GM21723 (cell line): ENCODE results near the gene RNF130.
"Not testable (repeated sequence)": the region's sequence is repeated elsewhere in the genome, so short reads cannot be mapped to it uniquely, and the experiment has no call there.

Experiments used
- ATAC-seq: cut with Tn5 transposase; IDR thresholded peaks from one replicate; pipeline ENCODE4 v1.9.1; 2021; ENCODE audit warnings: mild to moderate bottlenecking, moderate library complexity; ENCODE audit not compliant: unreplicated experiment

RNF130 gene

DNA sequence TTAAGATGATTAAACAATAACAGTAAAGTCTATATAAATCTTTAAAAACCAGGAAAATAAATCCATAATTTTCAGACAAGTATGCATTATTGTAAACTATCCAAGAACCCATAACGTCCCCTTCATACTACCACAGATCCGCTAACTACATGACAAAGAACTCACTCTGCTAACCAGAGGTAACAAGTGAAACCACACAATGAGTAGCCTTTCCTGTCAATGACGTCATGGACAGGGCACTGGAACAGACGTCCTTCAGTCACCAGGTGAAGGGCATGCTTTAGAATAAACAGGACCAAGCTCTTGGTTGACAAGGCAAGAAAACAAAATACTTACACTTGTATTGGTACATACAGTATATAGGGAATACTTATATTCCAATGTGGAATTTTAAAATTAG is 45.2 kb downstream of the RNF130 start:
- ATAC-seq = no peak

DNA sequence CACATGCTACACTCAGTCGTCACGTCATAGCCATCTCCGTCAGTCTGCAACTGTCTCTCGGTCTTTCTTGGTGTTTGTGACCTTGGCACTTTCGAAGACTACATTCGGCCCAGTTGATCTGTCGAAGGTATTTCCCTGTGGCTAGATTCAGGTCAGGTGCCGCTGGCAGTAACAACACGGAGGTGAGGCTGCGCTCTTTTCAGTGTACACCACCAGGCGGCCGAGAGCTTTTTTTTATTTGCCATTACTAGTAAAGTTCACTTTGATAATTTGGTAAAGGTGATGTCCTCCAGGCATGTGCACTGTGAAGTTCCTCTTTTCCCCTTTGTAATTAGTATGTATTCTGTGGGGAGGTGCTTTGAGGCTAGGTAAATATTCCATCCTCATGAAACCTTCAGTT is 49.7 kb downstream of the RNF130 start:
- ATAC-seq = no peak

DNA sequence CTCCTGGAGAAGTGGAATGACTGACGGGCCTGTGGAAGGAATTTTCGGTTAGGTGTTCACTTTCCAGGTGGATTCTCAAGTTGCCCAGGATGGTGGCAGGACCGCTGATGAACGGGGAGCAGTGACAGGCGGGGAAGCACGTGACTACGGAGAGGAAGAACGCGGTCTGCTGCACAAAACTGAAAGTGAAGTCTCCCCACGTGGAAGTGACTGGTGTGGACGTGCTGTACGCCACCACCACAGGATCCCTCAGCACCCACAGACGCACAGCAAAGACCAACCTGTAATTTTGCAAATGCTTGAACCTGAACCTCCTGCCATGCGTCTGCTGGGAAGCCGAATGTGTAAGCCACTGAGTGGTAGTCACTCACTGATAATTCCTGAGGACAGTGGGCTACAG is 51.4 kb downstream of the RNF130 start:
- no peak for ATAC-seq

DNA sequence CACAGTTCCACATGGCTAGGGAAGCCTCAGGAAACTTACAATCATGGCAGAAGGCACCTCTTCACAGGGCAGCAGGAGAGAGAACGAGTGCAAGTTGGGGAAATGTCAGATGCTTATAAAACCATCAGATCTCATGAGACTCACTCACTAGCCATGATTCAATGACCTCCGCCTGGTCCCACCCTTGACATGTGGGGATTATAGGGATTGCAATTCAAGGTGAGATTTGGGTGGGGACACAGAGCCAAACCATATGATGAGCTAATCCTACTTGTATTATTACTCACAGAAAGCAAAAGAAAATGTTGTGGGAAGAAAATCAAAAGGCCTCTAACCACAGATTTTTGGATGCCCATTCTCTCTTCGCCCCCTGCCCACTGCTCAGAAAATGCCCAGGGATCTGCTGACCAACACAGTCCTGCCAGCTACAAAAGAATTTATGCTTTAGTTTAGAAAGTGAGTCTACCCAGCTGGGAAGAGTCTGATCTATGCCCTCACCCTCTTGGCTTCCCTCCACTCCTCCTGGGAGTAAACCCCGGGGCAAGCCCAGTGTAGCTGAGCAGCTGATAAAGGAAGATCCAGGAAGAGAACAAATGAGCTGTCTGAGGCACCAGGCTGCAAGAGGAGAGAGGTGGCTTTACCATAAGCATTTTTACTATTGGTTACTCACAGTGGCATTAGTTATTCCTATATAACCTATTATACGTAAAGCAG is 53.1 kb downstream of the RNF130 start:
- ATAC-seq = no peak

DNA sequence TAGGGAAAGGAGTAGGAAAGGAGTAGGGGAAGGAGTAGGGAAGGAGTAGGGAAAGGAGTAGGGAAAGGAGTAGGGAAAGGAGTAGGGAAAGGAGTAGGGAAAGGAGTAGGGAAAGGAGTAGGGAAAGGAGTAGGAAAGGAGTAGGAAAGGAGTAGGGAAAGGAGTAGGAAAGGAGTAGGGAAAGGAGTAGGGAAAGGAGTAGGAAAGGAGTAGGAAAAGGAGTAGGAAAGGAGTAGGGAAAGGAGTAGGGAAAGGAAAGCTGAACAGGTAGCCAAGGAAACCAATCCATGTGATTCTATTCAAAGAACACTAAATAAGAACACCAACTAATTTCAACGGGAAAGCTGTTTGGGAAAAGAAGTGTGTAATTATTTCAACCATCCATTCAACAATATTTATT is 56.0 kb downstream of the RNF130 start:
- ATAC-seq = not testable (repeated sequence)

DNA sequence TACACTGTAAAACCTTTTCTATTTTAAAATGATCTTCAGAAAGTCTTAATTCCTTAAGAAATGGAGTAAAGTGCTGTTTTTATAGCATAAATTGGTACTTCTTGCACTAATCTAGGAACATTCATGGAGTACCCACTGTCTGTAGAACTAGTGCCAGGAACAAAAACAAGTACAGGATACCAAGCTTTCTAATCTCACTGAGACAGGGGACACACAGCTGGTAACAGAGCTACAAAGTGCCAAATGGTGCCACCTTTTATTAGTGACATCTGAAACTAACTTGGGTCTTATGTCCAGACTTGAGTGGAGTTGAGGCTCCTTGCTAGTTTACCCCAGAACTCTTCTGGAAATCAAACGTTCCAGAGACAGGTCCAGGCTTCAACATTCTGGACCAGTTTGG is 57.9 kb downstream of the RNF130 start:
- ATAC-seq = no peak

DNA sequence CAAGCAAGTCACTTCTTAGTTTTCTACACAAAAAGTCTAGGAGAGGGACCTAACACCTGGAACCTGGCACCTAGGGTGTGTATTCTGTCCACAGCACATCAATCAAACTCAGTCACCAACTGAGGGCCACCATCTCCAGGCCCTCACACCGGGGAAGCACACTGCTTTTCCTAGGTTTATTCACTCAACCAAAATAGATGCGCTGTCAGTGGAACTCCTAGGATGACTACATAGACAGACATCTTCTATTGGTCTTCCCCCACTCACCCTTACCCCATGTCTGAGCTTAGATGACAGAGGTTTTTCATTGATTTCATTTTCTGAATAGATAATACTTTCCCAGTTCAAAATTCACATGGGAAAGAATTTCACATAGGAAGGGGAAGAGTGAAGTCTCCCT is 59.2 kb downstream of the RNF130 start:
- no peak for ATAC-seq

DNA sequence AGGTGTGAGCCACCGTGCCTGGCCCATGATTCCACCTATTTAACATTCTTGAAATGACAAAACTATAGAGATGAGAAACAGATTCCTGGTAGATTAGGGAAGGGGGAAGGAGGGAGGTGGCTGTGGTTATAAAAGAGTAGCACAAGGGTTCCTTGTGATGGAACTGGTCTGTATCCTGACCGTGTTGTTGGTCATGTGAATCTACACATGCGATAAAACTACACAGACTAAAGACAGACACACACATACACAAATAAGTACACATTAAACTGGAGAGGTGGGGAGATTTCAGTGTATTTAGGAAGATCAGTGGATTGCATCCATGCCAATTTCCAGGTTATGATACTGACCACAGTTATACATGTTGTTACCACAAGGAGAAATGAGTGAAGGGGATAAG is 60.9 kb downstream of the RNF130 start:
- ATAC-seq = no peak

DNA sequence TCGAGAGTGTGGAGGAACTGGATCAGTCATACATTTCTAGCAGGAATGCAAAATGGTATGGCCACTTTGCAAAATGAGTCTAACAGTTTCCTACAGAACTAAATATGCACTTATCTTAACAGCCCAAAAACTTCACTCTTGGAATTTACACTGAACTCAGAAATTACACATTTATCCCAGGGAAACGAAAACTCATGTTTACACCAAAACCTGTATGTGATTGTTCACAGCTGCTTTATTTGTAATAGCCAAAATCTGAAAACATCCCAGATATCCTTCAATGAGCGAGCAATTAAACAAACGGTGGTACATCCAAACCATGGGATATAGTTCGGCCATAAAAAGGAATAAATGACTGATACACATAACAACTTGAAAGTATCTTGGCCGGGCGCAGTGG is 62.0 kb downstream of the RNF130 start:
- ATAC-seq = no peak

DNA sequence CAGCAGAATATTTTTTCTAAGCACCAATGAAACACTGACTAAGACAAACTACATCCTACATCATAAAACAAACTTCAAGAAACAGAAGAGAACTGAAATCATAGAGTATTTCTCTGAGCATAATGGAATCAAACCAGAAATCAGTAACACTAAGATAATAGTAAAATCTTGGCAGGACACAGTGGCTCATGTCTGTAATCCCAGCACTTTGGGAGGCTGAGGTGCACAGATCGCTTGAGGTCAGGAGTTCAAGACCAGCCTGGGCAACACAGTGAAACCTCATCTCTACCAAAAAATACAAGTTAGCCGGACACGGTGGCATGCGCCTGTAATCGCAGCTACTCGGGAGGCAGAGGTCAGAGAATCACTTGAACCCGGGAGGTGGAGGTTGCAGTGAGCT is 63.1 kb downstream of the RNF130 start:
- ATAC-seq = no peak

DNA sequence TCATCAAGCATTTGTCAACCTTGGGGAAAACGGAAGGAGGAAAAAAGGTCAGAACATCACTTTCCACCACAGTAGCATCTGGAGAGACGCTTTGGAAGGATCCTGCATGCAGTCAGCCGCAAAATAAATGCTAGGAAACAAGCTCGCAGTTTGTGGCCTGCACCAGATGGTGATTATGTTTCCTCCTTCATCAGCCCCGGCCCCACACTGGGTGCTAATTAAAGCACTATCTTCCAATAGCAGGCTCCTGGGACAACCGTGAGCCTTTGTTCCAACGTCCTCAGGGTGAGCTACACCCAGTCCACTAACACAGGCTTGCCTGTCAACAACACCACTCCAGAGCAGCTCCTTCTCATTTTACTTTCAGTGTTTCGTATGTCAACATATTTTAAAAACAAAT is 64.0 kb downstream of the RNF130 start:
- no peak for ATAC-seq

DNA sequence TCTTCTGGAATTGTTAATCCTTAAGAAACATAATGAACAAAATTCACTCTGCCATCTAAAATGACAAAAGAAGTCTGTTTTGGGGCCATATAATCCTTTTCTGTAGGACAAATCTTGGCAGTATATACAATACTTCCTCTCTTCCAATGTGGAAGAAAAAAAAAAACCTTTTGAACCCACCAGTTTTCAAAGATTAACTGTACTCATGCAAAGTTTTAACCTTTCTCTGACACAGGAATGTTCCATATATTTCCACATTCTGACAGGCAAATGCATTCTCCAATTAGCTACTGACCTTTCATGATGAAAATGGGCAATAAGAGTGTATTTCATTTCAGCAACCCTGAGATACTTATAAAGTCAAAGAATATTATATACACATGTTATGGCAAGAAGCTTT is 65.4 kb downstream of the RNF130 start:
- no peak for ATAC-seq

DNA sequence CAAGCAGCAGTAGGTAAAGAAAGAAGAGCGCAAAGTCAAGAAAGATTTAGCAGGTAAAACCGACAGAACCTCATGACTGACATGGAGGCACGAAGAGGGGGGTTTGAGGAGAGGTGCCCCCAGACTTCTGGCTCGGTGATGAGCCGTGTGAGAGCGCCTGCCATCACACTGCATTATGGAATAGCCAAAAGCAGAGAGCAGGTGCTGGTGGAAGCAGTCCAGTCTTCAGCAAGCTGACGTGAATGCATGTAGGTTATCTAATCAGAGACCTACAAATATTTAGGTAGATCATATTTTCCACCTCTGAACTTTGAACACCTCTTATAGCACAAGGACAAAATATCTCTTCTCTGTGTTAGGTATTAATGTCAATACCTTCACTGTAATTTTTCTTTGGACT is 68.4 kb downstream of the RNF130 start:
- ATAC-seq = no peak

DNA sequence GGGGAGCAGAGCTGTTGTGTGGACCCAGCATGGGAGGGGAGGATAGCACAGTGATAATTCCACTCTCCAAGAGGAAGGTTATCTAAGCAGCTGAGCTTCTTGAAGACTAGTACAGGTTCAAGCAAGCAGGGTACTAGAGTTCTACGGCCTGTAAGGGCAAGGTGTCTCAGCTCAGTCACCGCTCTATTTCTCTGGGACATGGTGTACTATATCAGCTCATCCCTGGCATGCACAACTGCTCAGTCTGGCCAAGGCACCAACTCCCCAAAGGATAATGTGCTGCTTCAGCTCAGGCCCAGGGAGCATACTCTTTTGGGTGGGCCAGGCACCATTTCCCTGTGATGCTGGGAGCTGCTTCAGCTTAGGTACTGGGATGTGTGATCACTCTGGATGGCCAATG is 69.8 kb downstream of the RNF130 start:
- no peak for ATAC-seq

DNA sequence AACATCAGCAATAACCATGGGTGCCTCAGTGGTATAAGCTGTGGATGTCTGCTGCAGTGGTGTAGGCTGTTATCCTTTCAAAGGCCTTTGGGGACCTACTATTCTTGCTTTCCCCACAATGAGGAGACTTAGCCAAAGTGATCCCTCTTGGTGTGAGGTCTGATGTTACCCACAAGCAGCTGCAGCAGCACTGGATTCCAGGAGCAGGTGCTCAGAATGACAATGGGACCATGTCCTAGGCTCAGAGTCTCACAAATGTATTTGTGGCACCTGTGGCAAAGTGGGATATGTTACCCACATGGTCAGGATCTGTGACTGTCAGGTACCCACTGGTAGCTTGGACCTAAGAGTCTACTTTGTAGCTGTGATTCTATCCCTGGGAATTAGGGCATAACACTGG is 70.4 kb downstream of the RNF130 start:
- no peak for ATAC-seq

DNA sequence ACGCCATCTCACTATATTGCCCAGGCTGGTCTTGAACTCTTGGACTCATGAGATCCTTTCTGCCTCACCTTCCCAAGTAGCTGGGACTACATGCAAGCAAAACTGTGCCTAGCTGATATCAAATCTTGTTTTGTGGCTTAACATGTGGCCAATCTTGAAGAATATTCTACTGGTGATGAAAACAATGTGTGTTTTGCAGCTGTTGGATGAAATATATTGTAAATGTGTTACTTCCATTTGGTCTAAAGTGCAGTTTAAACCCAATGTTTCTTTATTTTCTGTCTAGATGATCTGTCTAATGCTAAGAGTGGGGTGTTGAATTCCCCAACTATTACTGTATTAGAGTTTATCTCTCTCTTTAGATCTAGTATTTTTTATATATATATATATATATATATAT is 73.1 kb downstream of the RNF130 start:
- no peak for ATAC-seq

DNA sequence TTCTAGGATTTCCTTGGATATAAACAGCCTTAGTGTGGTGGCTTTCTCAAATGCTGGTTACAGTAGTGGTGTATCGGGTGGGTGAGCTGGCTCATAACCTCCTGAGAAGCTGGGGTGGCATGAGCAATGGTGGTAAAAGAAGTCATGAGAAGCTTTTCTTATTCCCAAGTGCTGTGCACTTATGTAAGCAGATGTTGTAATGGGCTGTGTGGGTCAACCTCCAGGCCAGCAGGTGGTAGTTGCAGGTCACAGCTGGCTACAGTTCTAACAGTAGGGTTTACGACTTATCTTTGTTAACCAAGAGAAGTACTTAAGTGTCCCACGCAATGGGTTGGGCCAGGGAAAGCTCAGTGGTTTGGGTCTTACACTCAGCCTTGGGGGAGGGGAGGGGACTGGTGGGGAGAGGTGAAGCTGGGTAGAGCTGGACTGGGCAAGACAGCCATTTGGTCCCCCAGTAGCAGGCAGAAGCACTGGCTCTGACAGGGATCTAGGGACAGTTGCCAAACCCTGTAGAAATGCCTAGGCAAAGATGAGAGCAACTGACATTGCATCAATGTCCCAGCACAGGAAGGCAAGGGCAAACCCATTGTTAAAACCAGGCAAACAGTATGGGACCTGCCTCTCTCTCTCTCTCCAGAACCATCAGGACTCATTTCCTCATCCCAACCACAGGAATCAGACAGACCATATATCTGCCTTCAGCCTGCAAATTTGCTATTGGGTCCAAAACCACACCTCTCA is 76.8 kb downstream of the RNF130 start:
- ATAC-seq = no peak

DNA sequence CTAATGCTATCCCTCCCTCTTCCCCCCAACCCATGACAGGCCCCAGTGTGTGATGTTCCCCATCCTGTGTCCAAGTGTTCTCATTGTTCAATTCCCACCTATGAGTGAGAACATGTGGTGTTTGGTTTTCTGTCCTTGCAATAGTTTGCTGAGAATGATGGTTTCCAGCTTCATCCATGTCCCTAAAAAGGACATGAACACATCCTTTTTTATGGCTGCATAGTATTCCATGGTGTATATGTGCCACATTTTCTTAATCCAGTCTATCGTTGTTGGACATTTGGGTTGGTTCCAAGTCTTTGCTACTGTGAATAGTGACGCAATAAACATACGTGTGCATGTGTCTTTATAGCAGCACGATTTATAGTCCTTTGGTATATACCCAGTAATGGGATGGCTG is 78.7 kb downstream of the RNF130 start:
- not testable (repeated sequence) for ATAC-seq

DNA sequence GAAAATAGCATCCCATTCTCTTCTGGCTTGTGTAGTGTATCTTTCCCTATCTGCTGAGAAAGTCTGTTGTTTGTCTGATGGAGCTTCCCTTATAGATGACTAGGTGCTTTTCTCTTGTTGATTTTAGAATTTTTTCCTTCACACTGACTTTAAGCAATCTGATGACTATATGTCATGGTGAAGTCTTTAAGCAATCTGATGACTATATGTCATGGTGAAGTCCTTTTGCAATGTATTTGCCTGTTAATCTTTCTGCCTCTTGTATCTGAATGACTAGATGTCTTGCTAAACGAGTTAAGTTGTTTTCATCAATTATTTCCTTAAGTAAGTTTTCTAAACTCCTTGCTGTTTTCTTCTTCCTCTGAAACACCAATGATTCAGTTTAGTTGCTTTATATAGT is 80.5 kb downstream of the RNF130 start:
- ATAC-seq = no peak

DNA sequence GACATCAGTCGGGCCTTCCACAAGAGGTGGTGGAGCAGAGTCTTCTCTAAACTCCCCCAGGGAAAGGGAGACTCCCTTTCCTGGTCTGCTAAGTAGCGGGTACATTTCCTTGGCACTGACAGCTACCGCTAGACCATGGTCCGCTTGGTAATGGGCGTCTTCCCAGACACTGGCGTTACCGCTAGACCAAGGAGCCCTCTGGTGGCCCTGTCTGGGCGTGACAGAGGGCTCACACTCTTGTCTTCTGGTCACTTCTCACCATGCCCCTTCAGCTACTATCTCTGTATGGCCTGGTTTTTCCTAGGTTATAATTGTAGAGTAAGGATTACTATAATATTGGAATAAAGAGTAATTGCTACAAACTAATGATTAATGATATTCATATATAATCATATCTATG is 81.0 kb downstream of the RNF130 start:
- ATAC-seq = not testable (repeated sequence)

DNA sequence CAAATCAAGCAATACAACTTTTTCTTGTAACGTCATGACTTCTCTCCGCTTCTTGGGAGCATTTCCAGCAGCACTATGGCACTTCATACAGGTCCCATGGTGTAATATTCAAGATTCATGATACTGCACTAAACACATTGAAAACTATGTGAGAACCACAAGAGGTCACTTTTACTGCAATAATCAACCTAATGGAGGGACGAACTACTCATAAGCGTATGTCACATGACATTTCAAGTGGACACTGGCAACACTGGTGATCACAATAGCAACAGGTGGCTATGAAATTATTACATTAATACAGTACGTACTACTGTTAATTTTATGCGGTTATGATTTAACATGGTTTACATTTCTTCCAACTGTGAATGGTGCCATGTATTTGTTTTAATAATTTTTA is 85.2 kb downstream of the RNF130 start:
- no peak for ATAC-seq

DNA sequence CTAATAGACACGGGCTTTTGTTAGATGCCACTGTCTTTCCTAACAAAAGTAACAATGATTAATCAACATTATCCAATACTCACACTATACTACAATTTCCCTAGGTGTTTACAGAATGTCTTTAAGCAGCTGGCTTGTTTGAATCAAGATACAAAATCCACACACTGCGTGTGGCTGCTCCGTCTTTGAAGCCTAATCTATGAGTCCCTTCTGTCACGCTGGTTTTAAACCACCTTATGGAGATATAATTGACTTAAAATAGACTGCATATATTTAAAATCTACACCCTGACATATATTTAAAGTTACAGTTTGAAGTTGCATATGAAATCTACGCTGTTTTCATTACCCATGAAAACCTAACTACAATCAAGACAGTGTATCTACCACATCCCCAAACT is 89.9 kb downstream of the RNF130 start:
- ATAC-seq = no peak

DNA sequence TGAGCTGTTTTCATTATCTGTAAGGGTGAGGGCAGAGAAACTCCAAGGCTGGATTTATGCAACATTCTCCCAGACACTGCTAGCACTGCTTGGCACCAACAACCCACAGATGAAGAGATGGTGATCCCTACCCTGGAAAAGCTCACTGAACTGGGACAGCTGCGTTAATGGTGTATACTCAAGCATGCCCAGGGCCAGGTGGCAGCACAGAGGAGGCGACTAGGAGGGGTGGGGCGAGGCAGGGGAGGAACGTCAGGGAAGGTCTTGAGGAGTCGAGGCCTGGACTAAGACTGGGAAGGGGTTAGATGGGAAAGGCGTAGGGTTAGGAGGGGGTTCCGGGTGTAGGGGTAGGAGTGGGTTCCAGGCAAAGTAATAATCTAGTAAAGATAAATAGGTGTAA is 90.8 kb downstream of the RNF130 start:
- no peak for ATAC-seq
